ENCODE results near the gene APBB1IP.
"Not testable (repeated sequence)": the region's sequence is repeated elsewhere in the genome, so short reads cannot be mapped to it uniquely, and the experiment has no call there.

Gene APBB1IP

DNA sequence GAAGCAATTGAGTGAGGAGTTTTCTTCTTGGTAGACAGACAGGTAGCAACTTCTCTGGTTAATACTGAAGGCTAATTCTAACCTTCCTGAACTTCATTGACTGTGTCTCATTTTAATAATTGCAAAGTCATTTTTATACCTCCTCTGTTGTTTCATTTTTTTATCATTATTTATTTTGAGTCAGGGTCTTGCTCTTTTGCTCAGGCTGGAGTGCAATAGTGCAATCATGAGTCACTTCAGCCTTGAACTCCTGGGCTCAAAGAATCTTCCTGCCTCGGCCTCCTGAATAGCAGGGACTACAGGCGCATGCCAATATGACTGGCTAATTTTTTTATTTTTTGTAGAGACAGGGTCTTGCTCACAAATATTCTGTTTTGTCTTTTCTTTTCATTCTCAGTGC, 45.4 kb downstream of the APBB1IP start:
- DNase-seq (ENCODE audit: low read depth in 2 of 2), result no peak
- no peak overlapping the region for H3K4me3 ChIP-seq (replicated peaks in 1 of 2; ENCODE audit: low read depth in 2 of 2, low read length in 2 of 2)
- TF ChIP-seq, protein P1, sequence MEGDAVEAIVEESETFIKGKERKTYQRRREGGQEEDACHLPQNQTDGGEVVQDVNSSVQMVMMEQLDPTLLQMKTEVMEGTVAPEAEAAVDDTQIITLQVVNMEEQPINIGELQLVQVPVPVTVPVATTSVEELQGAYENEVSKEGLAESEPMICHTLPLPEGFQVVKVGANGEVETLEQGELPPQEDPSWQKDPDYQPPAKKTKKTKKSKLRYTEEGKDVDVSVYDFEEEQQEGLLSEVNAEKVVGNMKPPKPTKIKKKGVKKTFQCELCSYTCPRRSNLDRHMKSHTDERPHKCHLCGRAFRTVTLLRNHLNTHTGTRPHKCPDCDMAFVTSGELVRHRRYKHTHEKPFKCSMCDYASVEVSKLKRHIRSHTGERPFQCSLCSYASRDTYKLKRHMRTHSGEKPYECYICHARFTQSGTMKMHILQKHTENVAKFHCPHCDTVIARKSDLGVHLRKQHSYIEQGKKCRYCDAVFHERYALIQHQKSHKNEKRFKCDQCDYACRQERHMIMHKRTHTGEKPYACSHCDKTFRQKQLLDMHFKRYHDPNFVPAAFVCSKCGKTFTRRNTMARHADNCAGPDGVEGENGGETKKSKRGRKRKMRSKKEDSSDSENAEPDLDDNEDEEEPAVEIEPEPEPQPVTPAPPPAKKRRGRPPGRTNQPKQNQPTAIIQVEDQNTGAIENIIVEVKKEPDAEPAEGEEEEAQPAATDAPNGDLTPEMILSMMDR (IDR thresholded peaks at IDR 0.05; ENCODE audit: low read depth, low read length), result no peak

DNA sequence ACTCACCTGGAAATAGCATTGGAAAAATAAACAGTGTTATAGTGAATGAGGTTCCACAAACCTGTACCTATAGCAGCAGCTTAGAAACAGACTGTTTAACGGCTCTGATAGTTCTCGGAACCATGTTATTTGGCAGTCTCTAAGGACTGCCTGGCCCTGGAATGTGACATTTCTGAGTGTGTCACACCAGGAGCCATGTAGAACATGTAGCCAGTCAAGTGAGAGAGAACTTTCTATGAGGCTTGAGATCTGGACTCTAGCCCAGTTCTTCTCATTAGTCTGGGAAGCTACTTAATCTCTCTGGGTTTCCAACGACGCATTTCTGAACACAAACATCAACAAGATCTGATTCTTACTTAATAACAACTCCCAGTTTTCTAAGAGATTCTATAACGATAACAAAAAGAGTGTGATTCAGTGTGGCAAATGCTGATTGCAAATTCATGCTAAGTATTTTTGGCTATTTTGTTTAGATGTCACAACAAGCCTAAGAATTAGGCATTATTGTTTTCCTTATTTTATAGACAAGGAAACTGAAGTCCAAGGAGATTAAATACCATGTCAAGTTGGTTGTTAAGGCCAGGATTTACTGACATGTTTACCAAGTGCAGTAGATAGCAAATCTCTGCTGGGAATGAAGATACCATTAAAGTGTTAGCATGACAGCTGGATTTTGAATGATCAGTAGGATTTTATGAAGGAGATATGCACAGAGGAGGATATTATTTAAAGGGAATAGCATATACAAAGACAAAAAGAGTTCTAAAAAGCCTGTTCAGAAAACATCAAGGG, 47.2 kb downstream of the APBB1IP start:
- TF ChIP-seq, protein P1 (IDR thresholded peaks at IDR 0.05; ENCODE audit: low read depth, low read length), result no peak

DNA sequence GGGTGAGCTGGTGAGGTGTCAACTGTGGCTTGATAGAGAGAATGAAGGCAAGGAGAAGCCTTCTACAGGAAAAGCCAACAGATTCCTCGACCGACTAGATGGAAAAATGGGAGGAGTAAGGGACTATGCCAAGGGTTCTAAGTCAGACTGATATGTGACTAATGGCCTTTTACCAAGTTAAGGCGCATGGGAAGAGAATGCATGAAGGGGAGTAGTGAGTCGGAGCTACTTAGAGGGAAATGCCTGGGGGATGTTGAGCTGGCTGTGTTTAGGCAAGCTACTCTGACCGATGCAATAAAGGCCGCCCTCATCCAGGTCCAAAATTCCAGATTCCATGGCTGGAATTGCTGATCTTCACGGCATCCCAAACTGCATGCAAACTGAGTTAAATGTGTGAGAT, 48.2 kb downstream of the APBB1IP start:
- H3K4me3 ChIP-seq (replicated peaks in 1 of 2; ENCODE audit: low read depth in 2 of 2, low read length in 2 of 2), result no peak overlapping the region
- TF ChIP-seq, protein P1 (IDR thresholded peaks at IDR 0.05; ENCODE audit: low read depth, low read length), result no peak
- DNase-seq (ENCODE audit: low read depth in 2 of 2), result peak; percentile 83 to 84

More for the DNA sequence above, 47.2 kb downstream of the APBB1IP start:
- H3K4me3 ChIP-seq (replicated peaks in 1 of 2; ENCODE audit: low read depth in 2 of 2, low read length in 2 of 2), result no peak overlapping the region
- peak; percentile 30 to 60 for DNase-seq (ENCODE audit: low read depth in 2 of 2)

DNA sequence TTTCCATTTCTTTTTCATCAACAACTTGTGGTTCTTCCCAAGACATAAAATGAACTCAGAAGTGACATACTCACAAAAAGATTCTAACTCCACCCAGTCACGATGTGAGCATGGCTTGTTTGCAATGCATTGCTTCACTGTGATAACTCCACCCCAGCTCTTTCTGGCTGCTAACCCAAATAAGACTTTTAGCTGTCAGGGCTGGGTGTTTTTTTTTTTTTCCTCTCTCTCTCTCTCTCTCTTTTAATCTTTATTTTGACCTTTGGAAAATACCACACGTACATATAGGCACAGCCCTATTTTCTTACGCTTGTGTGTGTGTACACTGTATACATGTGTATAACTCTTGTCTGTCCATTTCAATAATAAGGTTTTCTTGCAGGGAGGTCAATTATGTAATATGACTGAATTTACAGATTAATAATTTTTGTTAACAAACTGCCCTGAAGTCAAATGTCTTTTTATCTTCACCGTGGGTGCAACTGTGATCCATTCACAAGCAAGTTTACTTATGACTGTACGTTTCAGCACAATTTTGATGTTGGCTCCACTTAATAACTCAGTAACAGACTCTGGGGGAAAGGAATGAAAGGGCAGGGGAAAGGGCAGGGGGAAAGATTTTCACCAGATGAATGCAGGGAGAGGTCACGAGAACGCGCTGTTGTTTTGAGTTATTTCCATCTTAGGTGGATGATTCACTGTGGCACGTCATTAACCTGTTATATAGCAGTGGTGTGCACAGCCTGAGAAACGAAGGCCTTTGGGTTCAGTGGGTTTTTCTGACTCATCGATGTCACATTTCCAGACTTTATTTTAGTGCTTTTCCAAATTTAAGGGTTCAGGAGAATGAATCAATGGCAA, 49.1 kb downstream of the APBB1IP start:
- DNase-seq (ENCODE audit: low read depth in 2 of 2), result peak; percentile 84 to 90
- H3K4me3 ChIP-seq (replicated peaks in 1 of 2; ENCODE audit: low read depth in 2 of 2, low read length in 2 of 2), result no peak overlapping the region
- TF ChIP-seq, protein P1 (IDR thresholded peaks at IDR 0.05; ENCODE audit: low read depth, low read length), result no peak

DNA sequence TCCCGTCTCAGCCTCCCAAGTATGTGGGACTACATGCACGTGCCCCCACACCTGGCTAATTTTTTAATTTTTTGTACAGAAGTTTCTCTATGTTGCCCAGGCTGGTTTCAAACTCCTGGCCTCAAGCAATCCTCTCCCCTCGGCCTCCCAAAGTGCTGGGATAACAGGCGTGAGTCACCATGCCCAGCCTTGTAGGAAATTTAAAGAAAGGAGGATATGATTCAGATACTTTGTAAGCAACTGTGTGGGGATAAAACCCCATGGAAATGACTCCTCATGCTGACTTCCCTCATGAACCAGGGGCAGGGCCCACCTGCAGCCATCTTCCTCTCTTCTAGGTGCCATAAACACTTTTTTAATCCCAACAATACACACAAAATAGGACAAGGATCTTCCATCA, 50.2 kb downstream of the APBB1IP start:
- TF ChIP-seq, protein P1 (IDR thresholded peaks at IDR 0.05; ENCODE audit: low read depth, low read length), result no peak
- H3K4me3 ChIP-seq (replicated peaks in 1 of 2; ENCODE audit: low read depth in 2 of 2, low read length in 2 of 2), result no peak overlapping the region
- DNase-seq (ENCODE audit: low read depth in 2 of 2), result peak in 1 of 2 donors; percentile 46

DNA sequence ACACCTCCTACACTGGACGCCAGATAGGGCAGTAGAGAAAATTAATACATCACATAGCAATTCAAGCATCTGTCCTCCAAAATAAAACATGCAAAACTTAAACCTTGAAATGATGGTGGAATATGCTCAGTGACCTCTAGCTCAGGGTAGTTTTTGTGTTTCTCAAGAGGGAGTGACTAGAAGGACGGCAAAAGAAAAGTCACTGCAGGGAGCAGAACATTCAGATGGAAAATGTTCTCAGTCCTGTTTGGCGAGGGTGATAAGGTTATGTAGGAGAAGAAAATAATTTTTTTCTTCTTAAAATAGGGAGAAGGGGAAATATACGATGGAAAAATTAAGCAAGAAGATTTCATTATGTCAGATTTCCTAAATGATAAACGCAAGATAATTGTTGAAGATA, 50.9 kb downstream of the APBB1IP start:
- no peak overlapping the region for H3K4me3 ChIP-seq (replicated peaks in 1 of 2; ENCODE audit: low read depth in 2 of 2, low read length in 2 of 2)

DNA sequence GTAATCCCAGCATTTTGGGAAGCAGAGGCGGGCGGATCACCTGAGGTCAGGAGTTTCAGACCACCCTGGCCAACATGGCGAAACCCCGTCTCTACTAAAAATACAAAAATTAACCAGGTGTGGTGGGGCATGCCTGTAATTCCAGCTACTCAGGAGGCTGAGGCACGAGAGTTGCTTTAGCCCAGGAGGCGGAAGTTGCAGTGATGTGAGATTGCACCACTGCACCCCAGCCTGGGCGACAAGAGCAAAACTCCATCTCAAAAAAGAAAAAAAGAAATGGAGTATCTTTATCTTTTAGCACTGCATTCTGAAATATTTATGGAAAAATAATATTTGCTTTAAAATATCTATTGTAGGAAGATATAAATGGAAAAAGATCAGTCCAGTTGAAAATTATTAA, 52.2 kb downstream of the APBB1IP start:
- DNase-seq (ENCODE audit: low read depth in 2 of 2); H3K4me3 ChIP-seq (replicated peaks in 1 of 2; ENCODE audit: low read depth in 2 of 2, low read length in 2 of 2): not testable (repeated sequence)

More for the DNA sequence above, 50.9 kb downstream of the APBB1IP start:
- DNase-seq (ENCODE audit: low read depth in 2 of 2), result no peak
- TF ChIP-seq, protein P1 (IDR thresholded peaks at IDR 0.05; ENCODE audit: low read depth, low read length), result no peak

All from cardiac fibroblast (primary cell).